Endothelial cell of umbilical vein (primary cell): ENCODE data around the gene HOXA2.

Experiments
- CTCF ChIP-seq, 2 donors: IDR thresholded peaks; 1 replicate in 1 of 2; 2 replicates in 1 of 2; pipeline ENCODE4 v1.5.1; 2011; ENCODE audit warnings: low read length in 2 of 2, mild to moderate bottlenecking in 2 of 2, moderate library complexity in 2 of 2, control low read depth in 1 of 2, inconsistent platforms in 1 of 2, low read depth in 1 of 2; ENCODE audit not compliant: insufficient read depth in 1 of 2; ENCODE audit errors: extremely low read depth in 1 of 2
- FOS ChIP-seq: IDR thresholded peaks from 2 replicates; pipeline ENCODE4 v1.6.1; 2011; ENCODE audit warnings: mild to moderate bottlenecking, low read length, moderate library complexity, borderline replicate concordance; ENCODE audit not compliant: insufficient read depth
- GATA2 ChIP-seq: IDR thresholded peaks from 2 replicates; pipeline ENCODE4 v1.7.0; 2011; ENCODE audit warnings: low read depth, mild to moderate bottlenecking, moderate library complexity, mixed read lengths, low read length; ENCODE audit not compliant: insufficient read length, insufficient read depth
- MAX ChIP-seq: IDR thresholded peaks from 2 replicates; pipeline ENCODE4 v1.6.1; 2011; ENCODE audit not compliant: insufficient read depth, insufficient read length
- POLR2A ChIP-seq: IDR thresholded peaks from 2 replicates; pipeline ENCODE4 v1.6.1; 2012; ENCODE audit warnings: low read depth, mild to moderate bottlenecking, control low read depth, low read length
- POLR2AphosphoS5 ChIP-seq: IDR thresholded peaks from 2 replicates; pipeline ENCODE4 v1.6.1; 2012; ENCODE audit warnings: low read depth, mild to moderate bottlenecking, control low read depth, low read length, moderate library complexity; ENCODE audit not compliant: insufficient read depth

GRCh38 chr7:27104341-27105058, 2.0 kb upstream of the HOXA2 start:
- no peak for TF ChIP-seq CTCF (IDR thresholded peaks at IDR 0.05; ENCODE audit: extremely low read depth in 1 of 2, insufficient read depth in 1 of 2, low read depth in 1 of 2, low read length in 2 of 2)
- no peak for TF ChIP-seq POLR2A
- TF ChIP-seq GATA2: no peak
- TF ChIP-seq POLR2AphosphoS5: no peak
- no peak for TF ChIP-seq FOS
- TF ChIP-seq MAX: no peak
